ENCODE data around the gene MX1.
"Not testable (repeated sequence)": the region's sequence is repeated elsewhere in the genome, so short reads cannot be mapped to it uniquely, and the experiment has no call there.

The MX1 gene

GRCh38 chr21:41410361-41410760 is 15.7 kb upstream of the MX1 start:
- DNase-seq = no peak

- no peak for DNase-seq
Measured at GRCh38 chr21:41410767-41411448, 15.1 kb upstream of the MX1 start.

GRCh38 chr21:41411449-41412089 is 14.5 kb upstream of the MX1 start:
- no peak for DNase-seq

GRCh38 chr21:41417505-41417904 is 8.5 kb upstream of the MX1 start:
- not testable (repeated sequence) for DNase-seq

DNA sequence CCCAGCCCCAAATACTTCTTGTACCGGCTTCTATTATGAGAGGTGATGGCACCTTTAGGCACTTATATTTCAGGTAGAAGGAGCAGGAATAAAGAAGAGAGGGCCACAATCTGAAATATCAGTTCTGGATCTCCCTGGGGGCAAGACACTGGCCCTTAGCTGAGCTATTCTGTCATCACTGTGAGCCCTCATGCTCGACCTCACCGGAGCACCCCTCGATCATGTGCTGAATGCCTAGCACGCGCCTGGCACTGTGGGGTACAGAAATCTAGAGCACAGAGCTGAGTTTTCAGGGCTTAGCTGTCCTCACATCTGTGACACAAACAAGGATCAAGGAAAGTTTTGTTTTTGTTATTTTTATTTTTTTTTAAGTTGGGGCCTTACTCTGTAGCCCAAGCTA is 7.6 kb upstream of the MX1 start:
- no peak for DNase-seq

DNA sequence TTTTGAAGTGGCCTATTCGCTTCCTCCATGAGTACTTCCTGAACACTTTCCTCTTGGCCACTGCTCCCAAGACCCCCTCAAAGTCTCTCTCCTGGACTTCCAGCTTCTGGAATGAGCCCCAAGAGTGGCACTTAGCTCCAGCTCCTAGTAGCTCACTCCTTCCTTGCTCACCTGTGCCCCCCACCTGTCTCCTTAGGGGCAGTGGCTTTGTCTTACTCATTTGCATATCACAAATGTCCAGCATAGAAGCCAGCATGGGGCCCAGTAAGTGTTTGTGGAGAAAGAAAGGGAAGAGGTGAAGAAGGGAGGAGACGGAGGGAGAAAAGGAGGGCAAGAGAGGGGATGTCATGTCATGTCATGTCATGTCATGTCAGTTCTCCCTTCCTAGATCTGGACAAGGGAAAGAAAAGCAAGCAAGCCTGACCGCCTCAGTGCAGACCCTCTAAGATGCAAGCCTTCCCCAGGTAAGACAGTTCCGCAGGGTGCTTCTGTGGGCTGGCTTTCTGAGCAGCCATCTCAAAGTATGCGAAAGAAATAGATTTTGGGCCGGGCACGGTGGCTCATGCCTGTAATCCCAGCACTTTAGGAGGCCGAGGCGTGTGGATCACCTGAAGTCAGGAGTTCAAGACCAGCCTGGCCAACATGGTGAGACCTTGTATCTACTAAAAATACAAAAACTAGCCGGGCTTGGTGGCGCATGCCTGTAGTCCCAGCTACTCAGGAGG is 6.9 kb upstream of the MX1 start:
- no peak for DNase-seq

GRCh38 chr21:41419921-41420862 is 5.8 kb upstream of the MX1 start:
- peak; percentile 94 for DNase-seq

GRCh38 chr21:41420998-41421397 is 5.0 kb upstream of the MX1 start:
- not testable (repeated sequence) for DNase-seq

- DNase-seq = no peak
Measured at GRCh38 chr21:41422546-41423304, 3.3 kb upstream of the MX1 start.

GRCh38 chr21:41423305-41423636 is 2.8 kb upstream of the MX1 start:
- not testable (repeated sequence) for DNase-seq

- DNase-seq = no peak
Measured at GRCh38 chr21:41425588-41425953, 468 bp upstream of the MX1 start.

- no peak for DNase-seq
Measured at GRCh38 chr21:41426676-41427404, 801 bp downstream of the MX1 start.

- no peak for DNase-seq
Measured at GRCh38 chr21:41427556-41427955, 1.5 kb downstream of the MX1 start.

DNA sequence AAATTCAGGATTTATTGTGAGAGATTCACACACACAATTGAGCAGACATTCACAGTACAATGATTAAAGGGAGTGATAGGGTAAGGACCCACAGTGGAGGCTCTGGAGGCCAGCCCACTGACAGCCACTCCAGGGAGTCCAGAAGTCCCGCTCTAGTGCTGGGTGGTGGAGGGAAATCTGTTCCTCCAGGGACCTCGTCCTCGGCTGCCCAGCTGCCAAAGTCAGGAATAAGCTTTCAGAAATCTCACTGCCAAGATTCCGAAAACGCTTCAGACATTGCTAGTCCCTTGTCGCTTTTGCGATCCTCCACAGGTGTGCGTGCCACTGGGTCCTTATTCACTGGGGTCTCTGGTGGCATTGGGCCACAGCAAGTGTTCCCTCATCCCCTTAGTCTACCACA is 2.3 kb downstream of the MX1 start:
- DNase-seq = no peak

GRCh38 chr21:41428847-41429246 is 2.8 kb downstream of the MX1 start:
- no peak for DNase-seq

- no peak for DNase-seq
Measured at GRCh38 chr21:41429305-41429704, 3.3 kb downstream of the MX1 start.

- DNase-seq = no peak
Measured at GRCh38 chr21:41429925-41430491, 4.0 kb downstream of the MX1 start.

DNA sequence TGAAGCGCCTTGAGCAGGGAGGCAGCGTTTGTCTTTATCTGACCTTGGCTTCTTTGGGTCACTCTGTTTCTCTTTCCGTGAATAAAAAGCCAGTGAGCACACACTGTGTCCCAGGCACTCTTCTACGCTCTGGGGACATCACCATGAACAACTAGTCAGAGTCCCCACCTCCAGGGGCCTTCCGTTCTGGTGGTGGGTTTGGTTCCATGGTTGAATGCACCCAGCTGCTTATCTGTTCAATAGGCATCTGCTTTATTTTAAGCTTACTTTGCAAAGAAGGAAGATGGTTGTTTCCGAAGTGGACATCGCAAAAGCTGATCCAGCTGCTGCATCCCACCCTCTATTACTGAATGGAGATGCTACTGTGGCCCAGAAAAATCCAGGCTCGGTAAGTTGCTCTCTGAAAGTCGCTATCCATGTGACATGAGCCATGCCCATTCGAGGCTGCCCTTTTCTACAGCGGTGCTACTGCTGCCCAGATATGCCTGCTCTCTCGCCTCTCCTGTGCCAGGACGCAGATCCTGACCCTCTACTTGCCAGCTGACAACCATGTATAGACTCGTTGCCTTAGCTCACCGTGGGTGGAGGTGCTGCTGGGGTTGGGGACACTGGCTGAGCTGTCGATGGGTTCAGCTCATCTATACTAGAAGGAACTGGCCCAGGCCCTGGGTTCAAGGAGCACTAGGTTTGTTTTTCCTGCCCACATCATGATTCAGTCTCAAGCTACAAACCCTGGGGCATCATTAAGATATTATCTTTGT is 5.9 kb downstream of the MX1 start:
- DNase-seq = no peak

DNA sequence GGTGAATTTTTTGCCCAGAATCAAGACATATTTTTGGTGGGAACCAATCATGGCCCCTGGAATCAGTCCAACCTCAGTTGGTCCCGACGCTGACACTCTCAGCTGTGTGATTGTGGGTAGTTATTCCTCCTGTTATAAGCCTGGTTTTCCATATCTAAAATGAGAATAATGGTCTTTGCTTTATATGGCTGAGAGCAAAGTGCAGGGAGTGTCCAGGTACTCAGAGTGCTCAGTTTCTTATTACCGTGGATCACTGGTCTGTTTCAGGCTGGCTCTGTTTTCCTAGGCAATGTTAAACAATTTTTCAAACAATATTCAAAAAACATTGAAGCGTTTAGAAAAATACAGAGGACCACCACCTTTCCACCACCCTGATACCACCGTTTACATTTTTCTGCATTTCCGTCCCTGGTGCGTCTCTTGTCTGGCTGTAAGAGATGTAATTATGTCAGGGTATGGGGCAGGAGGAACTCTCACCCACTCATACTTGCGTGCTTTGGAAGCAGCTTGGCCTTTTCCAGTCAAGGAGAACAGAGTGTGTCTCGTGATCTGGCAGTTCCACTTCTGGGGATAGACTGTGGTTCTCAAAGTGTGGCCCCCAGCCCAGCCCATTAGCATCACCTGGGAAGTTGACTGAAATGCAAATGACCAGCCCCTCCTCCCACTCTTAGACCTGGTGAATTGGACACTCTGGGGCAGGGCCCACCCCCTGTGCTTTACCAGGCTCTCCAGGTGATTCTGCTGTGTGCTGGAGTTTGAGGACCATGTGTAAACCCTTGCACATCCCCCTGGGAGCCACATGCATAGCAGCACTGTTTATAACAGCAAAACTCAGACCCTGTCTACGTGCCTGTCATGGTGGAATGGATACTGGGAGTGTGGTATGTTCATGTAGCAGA is 6.8 kb downstream of the MX1 start:
- DNase-seq = no peak
